ENCODE measurements around the gene HOTAIR. TPM values are rescaled to one million over a fixed set of nuclear protein-coding genes. Genes with fewer than 3 reads are reported as not detected.

The HOTAIR gene
- total RNA-seq, 1 experiment from 2014 or later, result 5.5 TPM

DNA sequence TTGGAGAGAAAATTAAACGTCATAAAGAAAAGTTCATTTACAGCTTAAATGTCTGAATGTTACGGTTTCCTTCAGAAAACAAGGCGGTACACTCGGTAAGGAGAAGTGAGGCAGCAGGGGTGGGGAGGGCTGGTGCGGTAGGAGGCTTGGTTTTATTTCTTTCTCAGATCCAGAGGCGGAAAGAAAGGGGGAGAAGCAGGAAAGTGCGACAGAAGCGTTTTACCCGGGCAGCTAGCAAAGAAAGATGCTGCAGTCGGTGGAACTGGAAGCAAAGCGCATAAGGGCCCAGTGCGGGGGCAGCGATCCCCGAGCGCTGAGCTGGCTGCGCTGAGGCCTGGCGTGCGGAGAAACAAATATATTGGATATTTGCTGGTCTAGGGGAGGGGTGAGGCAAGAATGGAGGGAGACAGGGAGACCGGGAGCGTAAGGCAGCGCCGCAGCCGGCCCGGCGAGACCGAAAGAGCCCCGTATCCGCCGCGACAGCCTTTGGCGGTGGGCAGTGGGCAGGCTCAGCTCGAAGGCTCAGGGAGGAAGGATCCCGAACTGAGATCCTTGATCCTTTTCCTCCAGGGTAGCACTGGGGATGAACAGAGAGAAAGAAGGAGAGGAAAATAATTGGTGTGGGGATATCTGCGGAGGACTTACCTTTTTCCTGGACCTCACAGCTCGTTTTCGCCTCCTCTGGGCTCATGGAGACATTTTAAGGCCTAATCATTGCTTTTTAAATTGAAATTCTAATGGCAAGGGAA is 8.2 kb downstream of the HOTAIR start:
- POLR2A ChIA-PET (ENCODE audit: low non-redundant PET), result interaction anchor here (0.5 to 0.6 kb wide), 2 partner anchors 257 to 359 kb away, joined by 7 to 8 read pairs; partner anchors contain the start of gene COPZ1
- peak overlapping the region; percentile 44 for H3K4me3 ChIP-seq (ENCODE audit: low read depth, low read length, poor library complexity, severe bottlenecking)
- no TSS peak for BruUV-seq (replicated peaks)
- no peaks in the 10 kb centered on the region for H3K36me3 ChIP-seq (ENCODE audit: insufficient read depth, low read length, poor library complexity, severe bottlenecking)
- H3K4me1 ChIP-seq (ENCODE audit: insufficient read depth, low read length, poor library complexity, severe bottlenecking), result peaks cover 24% of the 10 kb centered on the region
- H3K27me3 ChIP-seq (replicated peaks; ENCODE audit: insufficient read depth, low read depth, low read length, poor library complexity), result no peaks in the 10 kb centered on the region
- CTCF ChIA-PET, result interaction anchor here (0.5 kb wide), 2 partner anchors 19 to 223 kb away, joined by 3 read pairs; partner anchors contain the start of gene HOXC10
- no peak for DNase-seq (ENCODE audit: low spot score)
- no peaks in the 10 kb centered on the region for H3K9me3 ChIP-seq (ENCODE audit: low read depth, low read length, poor library complexity, severe bottlenecking)
- TF ChIP-seq EZH2 (IDR thresholded peaks at IDR 0.05; ENCODE audit: borderline replicate concordance, low read depth, low read length, poor library complexity, severe bottlenecking), result no peak
- TF ChIP-seq, protein P1, sequence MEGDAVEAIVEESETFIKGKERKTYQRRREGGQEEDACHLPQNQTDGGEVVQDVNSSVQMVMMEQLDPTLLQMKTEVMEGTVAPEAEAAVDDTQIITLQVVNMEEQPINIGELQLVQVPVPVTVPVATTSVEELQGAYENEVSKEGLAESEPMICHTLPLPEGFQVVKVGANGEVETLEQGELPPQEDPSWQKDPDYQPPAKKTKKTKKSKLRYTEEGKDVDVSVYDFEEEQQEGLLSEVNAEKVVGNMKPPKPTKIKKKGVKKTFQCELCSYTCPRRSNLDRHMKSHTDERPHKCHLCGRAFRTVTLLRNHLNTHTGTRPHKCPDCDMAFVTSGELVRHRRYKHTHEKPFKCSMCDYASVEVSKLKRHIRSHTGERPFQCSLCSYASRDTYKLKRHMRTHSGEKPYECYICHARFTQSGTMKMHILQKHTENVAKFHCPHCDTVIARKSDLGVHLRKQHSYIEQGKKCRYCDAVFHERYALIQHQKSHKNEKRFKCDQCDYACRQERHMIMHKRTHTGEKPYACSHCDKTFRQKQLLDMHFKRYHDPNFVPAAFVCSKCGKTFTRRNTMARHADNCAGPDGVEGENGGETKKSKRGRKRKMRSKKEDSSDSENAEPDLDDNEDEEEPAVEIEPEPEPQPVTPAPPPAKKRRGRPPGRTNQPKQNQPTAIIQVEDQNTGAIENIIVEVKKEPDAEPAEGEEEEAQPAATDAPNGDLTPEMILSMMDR (conservative IDR thresholded peaks at IDR 0.05; ENCODE audit: low read depth, low read length), result no peak
- intact Hi-C loops (cut with micrococcal nuclease; ENCODE audit: unreplicated experiment), result no loop called here
- peak overlapping the region; percentile 40 for H3K27ac ChIP-seq (ENCODE audit: low read depth, low read length, poor library complexity, severe bottlenecking)

DNA sequence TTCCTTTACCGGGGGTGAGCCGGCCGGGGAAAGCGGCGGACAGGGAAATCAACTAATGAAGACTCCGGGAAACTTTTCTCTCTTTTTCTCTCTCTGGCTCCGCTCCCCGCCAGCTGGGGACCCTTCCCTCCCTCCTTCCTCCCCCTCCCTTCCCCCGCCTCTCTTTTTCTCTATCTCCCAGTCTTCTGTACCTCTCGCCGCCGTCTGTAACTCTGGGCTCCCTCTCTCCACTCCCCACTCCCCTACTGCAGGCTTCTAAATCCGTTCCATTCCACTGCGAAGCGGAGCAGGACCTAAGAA is 8.7 kb downstream of the HOTAIR start:
- Histone ChIP-seq H3K36me3 (ENCODE audit: insufficient read depth, low read length, poor library complexity, severe bottlenecking) (no peaks in the 10 kb centered on the region), H3K9me3 (ENCODE audit: low read depth, low read length, poor library complexity, severe bottlenecking) (no peaks in the 10 kb centered on the region), H3K4me3 (ENCODE audit: low read depth, low read length, poor library complexity, severe bottlenecking) (peak overlapping the region; percentile 44), H3K27me3 (replicated peaks; ENCODE audit: insufficient read depth, low read depth, low read length, poor library complexity) (no peaks in the 10 kb centered on the region), H3K4me1 (ENCODE audit: insufficient read depth, low read length, poor library complexity, severe bottlenecking) (peaks cover 24% of the 10 kb centered on the region), H3K27ac (ENCODE audit: low read depth, low read length, poor library complexity, severe bottlenecking) (peak overlapping the region; percentile 40)
- DNase-seq (ENCODE audit: low spot score), result no peak
- intact Hi-C loops (cut with micrococcal nuclease; ENCODE audit: unreplicated experiment), result no loop called here
- BruUV-seq (replicated peaks), result no TSS peak
- ChIA-PET CTCF (no interaction called here), POLR2A (ENCODE audit: low non-redundant PET) (interaction anchor here (0.5 kb wide), 1 partner anchor 258 kb away, joined by 8 read pairs; no protein-coding TSS in a partner anchor)
- TF ChIP-seq, protein P1 (conservative IDR thresholded peaks at IDR 0.05; ENCODE audit: low read depth, low read length), result no peak
- no peak for TF ChIP-seq EZH2 (IDR thresholded peaks at IDR 0.05; ENCODE audit: borderline replicate concordance, low read depth, low read length, poor library complexity, severe bottlenecking)

DNA sequence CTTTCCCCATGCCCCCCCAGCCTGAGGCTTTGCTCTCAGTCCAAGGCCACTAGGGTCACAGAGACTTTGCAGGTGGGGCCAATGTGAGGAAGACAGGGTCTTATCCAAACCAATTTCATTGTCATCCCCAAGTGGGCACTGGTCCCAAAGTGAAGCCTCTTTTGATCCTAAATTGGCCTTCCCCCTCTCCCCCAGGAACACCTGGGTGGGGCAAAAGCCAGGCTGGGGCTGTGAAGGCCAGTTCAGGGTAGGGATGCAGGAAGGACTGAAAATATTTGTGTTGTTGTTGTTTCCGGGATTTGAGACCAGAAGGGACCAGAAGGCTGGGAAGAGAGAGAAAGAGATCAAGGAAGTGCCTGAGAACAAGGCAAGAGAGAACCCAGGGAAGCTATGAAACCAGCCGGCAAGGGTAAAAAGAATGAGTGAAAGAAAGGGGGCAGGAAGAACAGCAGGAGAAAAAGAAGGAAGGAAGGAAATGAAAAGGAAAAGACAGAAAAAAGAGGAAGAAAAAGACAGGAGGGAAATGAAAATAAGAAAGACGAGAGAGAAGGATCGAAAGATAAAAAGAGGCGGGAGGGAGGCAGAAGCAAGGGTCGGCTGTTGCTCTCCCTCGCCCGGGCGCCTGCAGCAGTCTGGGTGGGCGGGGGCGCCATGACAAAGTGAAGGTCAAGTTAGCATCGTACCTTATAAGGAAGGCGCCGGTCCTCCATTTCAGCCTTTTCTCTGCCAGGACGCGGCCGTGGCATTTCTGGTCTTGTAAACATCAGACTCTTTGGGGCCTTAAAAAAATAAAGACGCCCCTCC is 9.3 kb downstream of the HOTAIR start:
- Histone ChIP-seq H3K9me3 (ENCODE audit: low read depth, low read length, poor library complexity, severe bottlenecking) (no peaks in the 10 kb centered on the region), H3K27ac (ENCODE audit: low read depth, low read length, poor library complexity, severe bottlenecking) (peak overlapping the region; percentile 40), H3K4me3 (ENCODE audit: low read depth, low read length, poor library complexity, severe bottlenecking) (peak overlapping the region; percentile 44), H3K4me1 (ENCODE audit: insufficient read depth, low read length, poor library complexity, severe bottlenecking) (peaks cover 24% of the 10 kb centered on the region), H3K27me3 (replicated peaks; ENCODE audit: insufficient read depth, low read depth, low read length, poor library complexity) (no peaks in the 10 kb centered on the region), H3K36me3 (ENCODE audit: insufficient read depth, low read length, poor library complexity, severe bottlenecking) (no peaks in the 10 kb centered on the region)
- no TSS peak for BruUV-seq (replicated peaks)
- no peak for DNase-seq (ENCODE audit: low spot score)
- POLR2A ChIA-PET (ENCODE audit: low non-redundant PET), result interaction anchor here (0.5 kb wide), 1 partner anchor 258 kb away, joined by 8 read pairs; no protein-coding TSS in a partner anchor
- CTCF ChIA-PET, result interaction anchor here (0.5 to 0.7 kb wide), 3 partner anchors 15 to 371 kb away, joined by 3 to 6 read pairs (median 5); no protein-coding TSS in a partner anchor
- intact Hi-C loops (cut with micrococcal nuclease; ENCODE audit: unreplicated experiment), result no loop called here
- no peak for TF ChIP-seq EZH2 (IDR thresholded peaks at IDR 0.05; ENCODE audit: borderline replicate concordance, low read depth, low read length, poor library complexity, severe bottlenecking)
- TF ChIP-seq, protein P1 (conservative IDR thresholded peaks at IDR 0.05; ENCODE audit: low read depth, low read length), result no peak
